ENCODE measurements around the gene MYOZ3. TPM values are rescaled to one million over a fixed set of nuclear protein-coding genes. Genes with fewer than 3 reads are reported as not detected.

Gene MYOZ3
- polyA plus RNA-seq, 4 donors = 4.4 to 7.1 (median 6.3) TPM

DNA sequence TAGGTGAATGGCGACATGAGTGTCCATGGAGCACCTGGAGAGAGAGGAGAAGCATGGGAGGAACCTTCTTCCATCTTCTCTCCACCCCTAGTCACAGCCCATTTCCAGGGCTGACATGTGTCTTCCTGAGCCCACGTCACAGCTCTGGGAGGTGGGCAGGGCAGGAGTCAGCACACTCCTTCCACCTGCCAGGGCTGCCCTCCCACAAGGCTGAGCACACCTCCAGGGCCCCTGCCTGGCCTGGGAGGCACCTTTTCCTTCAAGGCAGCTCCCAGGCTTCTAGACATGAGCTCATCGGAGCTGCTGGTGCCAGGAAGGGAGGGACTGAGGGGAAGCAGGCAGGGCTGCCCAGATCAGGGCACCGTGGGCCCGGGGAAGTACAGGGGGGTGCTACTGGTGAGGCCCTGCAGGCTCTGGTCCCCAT, 34.2 kb upstream of the MYOZ3 start:
- DNase-seq (ENCODE audit: low read depth in 4 of 4, low spot score in 2 of 4) = no peak

DNA sequence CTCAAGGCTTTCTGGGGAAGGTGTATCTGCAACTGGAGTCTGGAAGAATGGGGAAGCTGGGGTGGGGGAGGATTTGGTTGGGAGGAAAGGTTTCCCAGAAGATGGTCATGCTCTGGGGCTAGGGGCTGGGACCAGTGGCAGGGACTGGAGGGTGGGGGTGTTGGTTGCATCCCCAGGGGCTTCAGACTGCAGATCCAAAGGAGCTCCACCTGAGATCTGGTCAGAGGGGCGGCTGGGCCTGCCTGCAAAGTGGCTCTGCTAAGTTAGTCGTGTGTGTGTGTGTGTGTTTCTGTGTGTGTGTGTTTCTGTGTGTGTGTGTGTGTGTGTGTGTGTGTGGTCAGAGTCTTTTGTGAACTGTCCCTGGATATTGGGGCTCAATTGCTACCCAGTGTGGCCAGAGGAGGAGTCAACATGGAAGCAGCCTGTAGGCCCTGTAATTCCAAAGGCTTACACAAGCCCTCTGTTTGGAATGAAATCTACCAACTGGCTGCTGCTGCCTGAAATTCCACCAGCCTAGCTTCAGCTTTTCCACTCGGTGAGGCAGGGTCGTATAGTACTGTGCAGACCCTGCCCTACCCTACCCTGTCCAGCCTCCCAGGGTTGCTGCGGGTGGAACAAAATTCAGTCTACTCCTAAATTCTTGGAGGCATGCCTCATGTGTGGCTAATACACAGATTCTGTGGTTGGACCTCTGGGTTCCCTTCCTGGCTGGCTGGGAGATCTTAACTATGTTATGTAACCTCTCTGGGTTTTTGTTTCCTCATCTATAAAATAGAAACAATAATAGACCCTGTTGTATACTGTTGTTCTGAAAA, 33.1 kb upstream of the MYOZ3 start:
- no peak for DNase-seq (ENCODE audit: low read depth in 4 of 4, low spot score in 2 of 4)

GRCh38 chr5:150628936-150629485, 32.0 kb upstream of the MYOZ3 start:
- no peak for DNase-seq (ENCODE audit: low read depth in 4 of 4, low spot score in 2 of 4)

GRCh38 chr5:150630016-150630415, 31.0 kb upstream of the MYOZ3 start:
- no peak for DNase-seq (ENCODE audit: low read depth in 4 of 4, low spot score in 2 of 4)

DNA sequence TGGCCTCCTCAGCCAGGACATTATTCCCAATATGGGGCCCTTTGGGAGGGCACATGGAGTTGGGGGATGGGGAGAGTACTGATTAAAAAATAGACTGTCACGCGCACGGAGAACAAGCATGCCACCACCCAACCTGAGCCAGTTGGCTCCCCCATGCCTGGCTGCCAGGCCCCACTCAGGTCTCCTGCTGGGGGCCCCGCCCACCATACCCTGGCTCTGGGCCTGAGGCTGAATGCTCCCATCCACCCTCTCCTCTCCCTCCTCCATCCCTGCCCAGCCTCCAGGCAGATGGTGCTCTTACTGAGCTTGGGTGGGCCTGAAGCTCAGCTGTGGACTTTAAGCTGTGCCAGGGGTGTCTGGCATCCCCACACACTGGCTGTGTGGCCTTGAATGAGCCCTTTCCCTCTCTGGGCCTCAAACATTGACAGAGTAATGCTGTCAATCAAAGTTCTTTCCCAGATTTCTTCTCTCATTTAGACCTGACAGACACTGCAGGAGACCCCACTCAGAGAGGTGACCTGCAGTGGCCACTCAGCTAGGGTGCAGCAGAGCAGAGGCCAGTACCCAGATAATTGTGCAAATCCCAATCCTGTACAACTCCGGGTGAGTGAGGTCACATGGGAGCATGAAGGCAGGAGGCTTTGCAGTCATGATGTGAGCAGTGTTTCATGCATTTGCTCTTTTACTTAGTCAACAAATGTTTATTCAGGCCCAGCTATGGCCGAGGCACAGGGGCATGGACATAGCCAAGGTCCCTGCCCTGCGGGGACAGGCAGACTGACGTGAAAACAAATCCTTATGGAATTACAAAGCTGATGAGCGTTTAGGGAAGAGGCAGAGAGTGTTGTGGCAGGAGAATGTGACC, 30.4 kb upstream of the MYOZ3 start:
- no peak for DNase-seq (ENCODE audit: low read depth in 4 of 4, low spot score in 2 of 4)

- DNase-seq (ENCODE audit: low read depth in 4 of 4, low spot score in 2 of 4) = no peak
Observed at GRCh38 chr5:150631326-150631701, 29.7 kb upstream of the MYOZ3 start.

DNA sequence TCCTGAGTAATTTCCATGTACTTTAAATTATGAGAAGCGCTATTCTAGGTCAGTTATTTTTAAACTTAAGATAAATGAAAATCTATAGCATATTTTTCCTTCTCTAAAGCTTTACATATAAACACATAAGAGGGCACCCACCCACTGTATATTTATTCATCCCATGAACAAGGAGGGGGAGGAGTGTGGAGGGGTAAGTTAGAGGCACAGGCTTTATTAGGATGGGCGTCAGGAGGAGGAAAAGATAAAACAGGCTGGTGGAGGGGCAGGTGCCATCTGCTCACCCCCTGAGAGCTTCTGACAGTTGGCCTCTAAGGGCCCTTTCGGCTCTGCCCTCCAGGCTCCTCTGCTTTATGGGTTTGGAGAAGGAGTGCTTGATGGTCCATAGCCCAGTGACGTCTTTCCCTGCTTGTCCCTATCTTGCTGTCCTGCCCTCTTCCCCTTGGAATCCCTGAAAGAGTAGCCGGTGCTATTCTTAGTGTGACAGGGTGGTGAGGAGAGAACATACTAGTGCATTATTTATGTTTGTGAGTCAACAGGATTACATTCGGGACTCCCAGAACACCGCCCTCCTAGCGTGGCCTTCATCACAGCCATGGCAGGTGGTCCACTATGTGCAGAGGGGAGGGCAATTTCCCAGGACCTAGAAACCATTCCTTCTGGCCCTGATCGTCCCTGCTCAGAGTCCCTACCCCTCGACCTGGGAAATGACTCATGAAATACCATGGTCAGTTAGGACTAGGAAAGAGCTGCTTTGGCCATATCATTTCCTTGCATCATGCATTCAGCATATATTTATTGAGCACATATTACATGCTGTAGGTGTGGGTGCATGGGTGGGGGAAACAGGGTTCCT, 28.5 kb upstream of the MYOZ3 start:
- DNase-seq (ENCODE audit: low read depth in 4 of 4, low spot score in 2 of 4) = no peak

DNA sequence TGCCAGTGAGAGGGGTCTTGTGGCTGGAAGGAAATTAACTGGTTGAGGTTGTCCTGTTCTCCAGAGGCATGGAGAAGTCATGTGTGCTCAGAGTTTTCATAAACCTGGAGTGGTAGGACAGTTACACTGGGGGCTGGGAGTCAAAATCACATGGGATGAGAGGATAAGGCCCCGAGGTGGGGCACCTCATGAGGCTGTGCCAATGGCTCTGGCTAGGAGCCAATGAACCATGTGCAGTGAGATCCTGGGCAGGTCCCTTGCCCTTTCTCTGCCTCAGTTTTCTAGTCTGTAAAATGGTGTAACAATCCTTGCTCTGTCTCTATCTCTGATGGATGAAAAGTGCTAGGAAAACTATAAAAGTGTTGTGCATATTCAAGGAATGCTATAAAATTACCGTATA, 27.6 kb upstream of the MYOZ3 start:
- no peak for DNase-seq (ENCODE audit: low read depth in 4 of 4, low spot score in 2 of 4)

DNA sequence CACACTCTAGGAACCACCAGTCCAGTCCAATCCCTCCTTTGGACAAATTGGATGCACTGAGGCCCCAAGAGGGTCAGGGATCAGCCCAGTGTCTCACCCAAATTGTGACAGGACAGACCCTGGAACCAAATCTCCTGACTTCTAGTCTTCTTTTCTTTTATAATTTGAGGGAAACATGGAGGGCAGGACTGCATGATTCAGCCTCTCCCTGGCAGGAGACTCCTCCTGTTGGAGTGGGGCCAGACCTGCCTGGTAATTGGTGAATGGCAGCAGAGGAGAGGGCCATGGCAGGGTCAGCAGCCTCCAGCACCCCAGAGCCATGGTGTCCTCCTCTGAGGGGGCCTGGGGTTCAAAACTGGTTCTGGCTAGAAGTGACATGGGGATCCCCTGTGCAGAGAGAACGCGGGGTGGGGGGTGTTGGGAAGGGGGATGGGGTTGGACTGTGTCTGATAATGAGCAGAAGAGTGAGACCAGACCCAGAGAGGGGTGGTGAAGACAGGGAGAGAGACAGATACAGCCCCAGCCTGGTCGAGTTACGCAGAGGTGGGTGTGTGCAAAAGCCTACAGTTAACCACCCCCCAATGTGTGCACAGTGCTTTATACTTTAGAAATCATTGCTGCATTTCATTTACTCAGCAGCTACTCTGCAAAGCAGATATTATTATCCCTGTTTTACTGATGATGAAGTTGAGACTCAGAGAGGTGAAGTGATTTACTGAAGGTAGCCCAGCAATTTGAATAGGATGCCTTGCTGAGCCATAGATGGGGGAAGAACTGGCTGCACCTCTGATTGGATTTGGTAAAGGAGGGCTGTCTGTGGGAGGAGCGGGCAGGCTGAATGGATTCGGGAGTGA, 24.4 kb upstream of the MYOZ3 start:
- DNase-seq (ENCODE audit: low read depth in 4 of 4, low spot score in 2 of 4) = no peak

- no peak for DNase-seq (ENCODE audit: low read depth in 4 of 4, low spot score in 2 of 4)
Observed at GRCh38 chr5:150637245-150638052, 23.6 kb upstream of the MYOZ3 start.

DNA sequence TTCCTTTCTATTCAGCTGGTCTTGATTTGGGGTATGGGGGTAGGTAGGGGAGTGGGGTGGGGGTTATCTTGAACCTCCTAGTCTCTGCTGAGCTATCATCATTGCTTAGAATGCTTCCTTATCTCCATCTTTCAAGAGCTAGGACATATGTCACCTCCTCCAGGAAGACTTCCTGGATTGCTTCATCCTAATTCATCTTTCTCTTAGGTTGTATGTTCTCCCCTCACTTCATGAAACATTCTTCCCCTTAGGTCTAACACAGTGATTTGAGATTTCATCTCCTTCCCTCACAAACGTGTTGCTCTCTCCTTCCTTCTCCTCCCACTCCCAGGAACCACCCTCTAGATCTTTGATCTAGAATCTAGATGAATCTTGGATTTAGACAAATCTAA, 23.0 kb upstream of the MYOZ3 start:
- DNase-seq (ENCODE audit: low read depth in 4 of 4, low spot score in 2 of 4) = no peak

DNA sequence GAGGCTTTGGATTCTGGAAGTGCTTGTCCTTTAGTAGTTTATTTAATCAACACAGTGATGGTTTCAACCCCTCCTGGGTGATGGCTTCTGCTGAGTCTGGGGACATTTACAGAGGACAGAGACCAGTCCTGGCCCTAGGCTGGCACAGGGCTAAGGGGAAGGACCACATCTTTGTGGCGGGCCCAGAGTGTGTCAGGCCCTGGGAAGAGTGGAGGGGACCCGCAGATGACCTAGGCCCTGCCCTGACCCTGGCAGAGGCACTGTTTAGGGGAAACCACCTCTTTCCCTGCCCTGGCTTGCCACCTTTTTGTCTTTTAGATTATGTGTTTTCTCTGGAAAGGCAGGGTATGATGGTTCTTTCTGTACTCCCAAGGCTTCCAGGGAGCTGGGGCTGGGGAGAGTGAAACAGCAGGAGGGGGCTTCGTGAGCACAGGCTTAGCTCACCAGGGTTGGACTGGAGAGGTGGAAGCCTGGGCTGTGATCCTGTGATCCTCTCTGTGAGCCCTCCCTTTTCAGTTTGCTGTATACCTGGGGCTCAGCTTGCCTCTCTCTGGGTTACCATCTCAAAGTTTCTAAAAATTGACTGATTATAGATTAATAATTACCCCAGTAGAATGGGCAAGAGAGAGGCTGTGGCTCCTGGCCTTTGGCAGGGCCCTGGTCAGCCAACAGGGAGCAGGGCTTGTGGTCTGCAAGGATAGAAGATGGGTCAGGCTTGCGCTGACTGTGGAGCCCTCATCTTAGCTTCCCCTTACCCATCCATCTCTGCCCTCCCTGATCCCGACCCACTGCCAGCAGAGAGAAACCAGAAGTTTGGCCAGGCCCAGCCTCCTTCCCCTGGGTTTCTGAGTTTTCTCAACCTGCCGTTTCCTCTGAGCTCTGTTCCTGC, 22.3 kb upstream of the MYOZ3 start:
- DNase-seq (ENCODE audit: low read depth in 4 of 4, low spot score in 2 of 4) = no peak

DNA sequence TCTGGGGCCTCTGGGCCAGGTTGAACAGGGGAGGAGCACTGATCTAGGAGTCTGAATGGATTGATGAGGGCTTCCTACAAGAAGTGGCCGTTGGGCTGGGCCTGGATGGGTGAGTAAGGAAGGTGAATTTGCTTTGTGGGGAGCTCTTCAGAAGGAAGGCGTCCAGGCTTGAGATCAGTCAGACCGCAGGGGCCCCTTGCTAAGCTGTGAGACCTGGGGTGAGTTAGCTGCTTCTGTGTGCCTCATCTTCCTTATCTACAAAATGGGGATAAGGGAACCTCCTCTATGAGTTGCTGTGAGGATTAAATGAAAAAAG, 21.7 kb upstream of the MYOZ3 start:
- no peak for DNase-seq (ENCODE audit: low read depth in 4 of 4, low spot score in 2 of 4)

GRCh38 chr5:150639751-150640150, 21.3 kb upstream of the MYOZ3 start:
- DNase-seq (ENCODE audit: low read depth in 4 of 4, low spot score in 2 of 4) = no peak

GRCh38 chr5:150640311-150641005, 20.6 kb upstream of the MYOZ3 start, which contains the start of gene SYNPO:
SYNPO (plus strand) TSS chr5:150640660; CDS start chr5:150648276, 7,616 bp downstream.
- no peak for DNase-seq (ENCODE audit: low read depth in 4 of 4, low spot score in 2 of 4)

DNA sequence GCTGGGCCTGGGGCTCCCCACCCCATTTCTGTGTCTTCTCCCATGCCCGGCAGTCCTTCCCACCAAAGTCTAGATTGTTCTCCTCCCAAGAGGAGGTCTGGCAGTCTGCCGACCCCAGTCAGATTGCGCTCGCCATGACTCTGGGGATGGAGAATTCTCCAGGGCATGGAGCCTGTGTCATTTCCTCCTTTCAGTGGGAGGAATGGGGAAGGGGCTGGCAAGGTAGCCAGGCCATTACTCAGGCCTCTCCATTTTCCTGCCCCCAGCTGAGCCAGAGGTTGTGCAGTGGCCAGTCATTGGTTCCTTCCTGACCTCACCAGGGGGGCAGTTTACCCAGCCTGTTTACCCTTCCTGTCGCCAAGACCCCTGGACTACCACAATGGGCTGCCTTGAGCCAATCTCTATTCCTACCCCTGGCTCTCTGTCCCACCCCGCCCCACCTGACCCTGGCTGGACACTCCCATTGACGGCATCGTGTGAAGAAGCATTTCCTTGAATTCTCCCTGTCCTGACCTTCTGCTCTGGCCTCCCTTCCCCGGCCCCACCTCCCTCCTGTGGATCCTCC, 20.0 kb upstream of the MYOZ3 start:
- DNase-seq (ENCODE audit: low read depth in 4 of 4, low spot score in 2 of 4) = no peak
